ENCODE measurements around the gene LTF.

Gene LTF

DNA sequence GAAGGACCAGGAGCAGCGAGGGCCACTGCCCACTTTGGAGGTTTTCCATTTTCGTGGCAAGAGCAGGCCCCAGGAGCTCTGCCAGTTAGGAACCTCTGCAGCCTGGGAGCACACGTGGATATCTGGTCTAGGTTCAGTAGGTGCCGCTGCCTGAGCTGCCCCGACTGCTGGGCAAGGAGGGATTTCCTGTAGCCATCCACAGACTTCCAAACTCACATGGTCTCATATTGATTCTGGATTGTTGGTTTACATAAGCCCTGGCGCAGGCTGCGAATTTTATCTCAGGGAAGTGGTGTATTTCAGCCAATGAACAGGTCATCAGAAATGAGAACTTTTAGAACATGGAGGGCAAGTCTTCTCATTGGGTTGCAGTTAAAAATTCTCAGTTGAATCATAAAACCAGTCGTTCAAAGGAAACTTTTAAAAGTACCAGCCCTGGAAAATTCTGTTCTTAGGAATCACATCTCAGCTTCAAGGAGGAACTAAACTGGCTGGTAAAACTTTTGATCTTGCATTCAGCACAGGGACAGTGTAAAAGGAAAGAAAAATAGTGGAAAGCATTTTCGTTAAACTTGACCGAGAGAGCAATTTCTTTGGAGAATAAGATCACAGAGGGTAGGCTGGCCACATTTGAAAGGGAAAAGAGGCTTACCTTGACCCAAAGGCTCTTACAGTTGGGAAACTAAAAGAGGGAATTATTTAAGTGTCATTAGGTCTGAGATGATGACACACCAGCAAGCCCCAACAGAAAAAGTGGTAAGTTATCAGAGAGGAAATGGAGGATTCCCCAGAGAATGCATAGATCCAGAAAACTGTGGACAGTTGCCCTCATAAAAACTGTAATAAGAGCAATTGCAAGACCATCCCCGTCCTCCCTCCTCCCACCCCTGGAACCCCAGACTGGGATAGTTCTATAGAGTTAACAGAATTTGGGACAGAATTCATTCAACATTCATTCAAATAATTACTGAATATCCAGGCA is 26.7 kb upstream of the LTF start:
- no peak for DNase-seq (ENCODE audit: low read depth in 2 of 2)

DNA sequence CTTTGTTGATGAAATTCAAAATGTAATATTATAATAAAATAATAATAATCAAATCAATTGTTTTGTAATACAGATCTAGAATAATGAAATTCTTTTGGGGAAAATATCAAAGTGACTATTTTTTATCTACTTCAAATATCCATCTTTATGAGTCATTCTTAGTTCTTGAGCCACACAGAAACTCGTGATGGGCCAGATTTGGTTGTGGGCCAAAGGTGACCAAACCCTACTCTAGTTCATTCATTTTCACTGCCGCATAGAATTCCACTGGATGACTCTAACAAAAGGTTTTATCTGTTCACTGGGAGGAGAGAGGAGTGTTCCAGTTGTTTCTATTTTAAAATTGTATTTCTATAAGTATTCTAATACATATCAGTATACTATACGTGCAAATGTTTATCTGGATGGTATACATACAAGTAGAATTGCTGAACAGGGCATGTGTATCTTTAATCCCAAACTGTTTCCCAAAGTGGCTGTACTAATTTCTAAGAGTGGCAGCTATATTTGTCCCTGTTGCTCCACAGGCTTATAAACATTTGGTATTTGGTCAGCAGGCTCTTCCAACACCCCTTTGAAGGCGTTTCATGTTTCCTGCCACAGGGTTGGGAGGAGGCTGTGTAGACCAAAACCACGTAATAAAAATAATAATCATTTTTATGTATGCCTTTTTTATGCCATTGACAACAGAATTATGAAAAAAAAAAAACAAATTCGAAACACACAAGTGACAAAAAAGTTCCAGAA is 25.8 kb upstream of the LTF start:
- DNase-seq (ENCODE audit: low read depth in 2 of 2), result no peak

DNA sequence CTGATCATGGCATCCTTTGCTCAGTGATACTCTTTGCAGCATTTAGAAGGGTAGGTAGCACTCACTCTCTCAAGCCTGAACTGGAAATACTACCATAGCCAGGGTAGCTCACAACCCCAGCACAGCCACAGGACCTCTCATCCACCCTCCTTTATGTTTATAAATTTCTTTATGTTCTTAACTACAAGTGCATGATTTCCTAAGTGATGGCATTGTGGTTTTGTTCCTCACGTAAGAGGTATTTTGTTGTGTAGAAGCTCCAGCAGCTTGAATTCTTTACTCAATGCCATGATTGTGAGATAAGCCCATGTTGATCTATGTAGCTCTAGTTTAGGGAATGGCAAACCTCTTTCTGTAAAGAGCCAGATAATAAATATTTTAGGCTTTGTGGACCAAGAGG is 25.2 kb upstream of the LTF start:
- no peak for DNase-seq (ENCODE audit: low read depth in 2 of 2)

GRCh38 chr3:46489381-46489780 is 24.7 kb upstream of the LTF start:
- no peak for DNase-seq (ENCODE audit: low read depth in 2 of 2)

DNA sequence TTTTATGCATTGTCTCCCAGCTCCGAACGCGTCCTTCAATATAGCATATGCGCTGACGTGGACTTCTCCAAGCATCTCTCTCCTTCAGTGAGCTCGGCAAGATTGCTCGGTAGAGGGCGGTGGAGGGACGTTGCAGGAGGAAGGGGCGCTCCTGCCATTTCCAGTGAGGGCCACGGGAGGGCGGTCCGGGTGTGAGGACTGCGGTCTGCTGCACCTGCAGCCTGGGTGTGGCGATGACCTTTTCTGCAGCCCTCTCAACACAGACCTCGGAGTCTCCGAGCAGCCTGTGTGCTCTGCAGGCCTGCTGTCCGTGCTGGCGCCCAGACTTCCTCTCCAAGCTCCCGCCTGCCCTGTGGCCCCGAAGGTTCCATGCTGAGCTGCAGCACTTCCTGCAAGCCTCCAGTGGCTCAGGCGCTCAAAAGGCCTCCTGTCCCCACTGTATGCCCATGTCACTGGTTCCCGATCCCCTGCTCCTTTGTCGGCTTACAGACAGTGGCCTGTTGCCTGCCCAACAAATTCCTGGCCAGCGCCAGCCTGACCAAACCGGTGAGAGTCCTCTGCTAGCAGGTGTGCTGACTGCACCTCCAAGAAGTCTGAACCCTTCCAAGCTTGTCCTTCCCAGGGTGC is 24.1 kb upstream of the LTF start:
- DNase-seq (ENCODE audit: low read depth in 2 of 2), result peak; percentile 67 to 80

DNA sequence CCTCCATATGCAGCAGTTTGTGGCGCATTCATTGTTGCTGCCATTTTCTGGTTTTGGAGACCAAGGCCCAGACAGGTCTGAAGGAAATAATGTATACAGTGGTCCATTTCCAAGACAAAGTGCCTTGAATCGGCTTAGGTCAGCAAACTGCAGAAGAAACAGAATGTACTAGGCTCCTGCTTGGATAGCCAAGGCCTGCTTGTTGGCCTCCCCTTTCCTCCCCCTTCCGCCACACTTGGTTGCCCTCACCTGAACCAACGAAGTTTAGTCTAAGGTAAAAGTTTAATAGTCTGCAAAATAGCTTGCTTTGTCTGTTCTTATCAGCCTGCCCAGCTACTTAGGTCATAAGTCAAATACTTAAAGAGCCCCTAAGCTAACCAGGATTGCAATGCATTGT is 21.1 kb upstream of the LTF start:
- DNase-seq (ENCODE audit: low read depth in 2 of 2), result no peak

GRCh38 chr3:46484911-46485778 is 20.4 kb upstream of the LTF start:
- no peak for DNase-seq (ENCODE audit: low read depth in 2 of 2)

- DNase-seq (ENCODE audit: low read depth in 2 of 2), result no peak
Observed at GRCh38 chr3:46484388-46484787, 19.7 kb upstream of the LTF start.

- no peak for DNase-seq (ENCODE audit: low read depth in 2 of 2)
Observed at GRCh38 chr3:46483825-46484224, 19.1 kb upstream of the LTF start.

- no peak for DNase-seq (ENCODE audit: low read depth in 2 of 2)
Observed at GRCh38 chr3:46482632-46483350, 18.1 kb upstream of the LTF start.

- DNase-seq (ENCODE audit: low read depth in 2 of 2), result no peak
Observed at GRCh38 chr3:46481636-46482035, 16.9 kb upstream of the LTF start.

DNA sequence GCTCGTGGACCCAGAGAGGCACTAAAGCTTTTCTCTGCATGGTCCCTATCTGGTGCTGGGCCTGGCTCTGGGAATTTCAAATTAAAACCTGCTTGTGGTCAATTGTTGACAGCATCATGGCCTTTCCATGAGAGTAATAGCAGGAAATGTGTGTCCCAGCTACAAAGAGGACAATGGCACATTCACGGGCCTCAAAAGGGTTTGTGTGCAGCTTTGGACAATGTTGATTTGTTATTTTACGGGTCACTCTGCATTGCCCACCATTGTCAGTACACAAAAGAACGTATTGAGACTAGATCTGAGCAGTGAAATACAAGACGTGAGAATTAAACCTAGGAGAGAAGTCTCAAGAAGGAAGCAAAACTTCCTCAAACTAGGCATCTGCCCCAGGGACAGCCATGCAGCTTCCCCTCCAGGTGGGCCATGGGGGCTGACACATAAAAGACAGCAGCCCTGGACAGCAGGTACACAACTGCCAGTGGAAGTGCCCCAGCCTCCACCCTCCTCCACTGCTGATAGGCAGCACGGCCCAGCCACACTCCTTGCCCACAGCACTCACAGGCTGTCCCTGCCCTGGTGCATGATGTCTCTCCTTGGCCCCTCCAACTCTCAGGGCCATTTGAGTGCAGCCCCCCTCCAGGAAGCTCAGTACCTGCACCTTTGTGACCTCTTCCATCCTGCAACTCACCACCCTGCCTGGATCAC is 15.9 kb upstream of the LTF start:
- DNase-seq (ENCODE audit: low read depth in 2 of 2), result no peak

DNA sequence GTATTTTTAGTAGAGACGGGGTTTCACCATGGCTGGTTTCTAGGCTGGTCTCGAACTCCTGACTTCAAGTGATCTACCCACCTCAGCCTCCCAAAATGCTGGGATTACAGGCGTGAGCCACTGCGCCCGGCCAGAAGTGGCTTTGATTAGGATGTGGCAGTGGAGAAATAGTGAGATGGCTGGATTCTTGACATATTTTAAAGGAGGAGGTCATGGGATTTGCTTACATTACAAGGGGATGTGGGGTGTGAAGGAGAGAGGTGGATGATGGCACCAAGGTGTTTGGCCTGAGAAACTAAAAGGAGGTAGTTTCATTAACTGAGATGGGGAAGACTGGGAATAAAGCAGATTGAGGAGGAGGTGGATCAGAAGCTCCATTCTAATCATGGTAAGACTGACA is 15.0 kb upstream of the LTF start:
- no peak for DNase-seq (ENCODE audit: low read depth in 2 of 2)

- no peak for DNase-seq (ENCODE audit: low read depth in 2 of 2)
Observed at GRCh38 chr3:46479021-46479420, 14.3 kb upstream of the LTF start.

GRCh38 chr3:46478341-46478740 is 13.6 kb upstream of the LTF start:
- no peak for DNase-seq (ENCODE audit: low read depth in 2 of 2)

GRCh38 chr3:46477756-46478155 is 13.1 kb upstream of the LTF start:
- DNase-seq (ENCODE audit: low read depth in 2 of 2), result no peak

DNA sequence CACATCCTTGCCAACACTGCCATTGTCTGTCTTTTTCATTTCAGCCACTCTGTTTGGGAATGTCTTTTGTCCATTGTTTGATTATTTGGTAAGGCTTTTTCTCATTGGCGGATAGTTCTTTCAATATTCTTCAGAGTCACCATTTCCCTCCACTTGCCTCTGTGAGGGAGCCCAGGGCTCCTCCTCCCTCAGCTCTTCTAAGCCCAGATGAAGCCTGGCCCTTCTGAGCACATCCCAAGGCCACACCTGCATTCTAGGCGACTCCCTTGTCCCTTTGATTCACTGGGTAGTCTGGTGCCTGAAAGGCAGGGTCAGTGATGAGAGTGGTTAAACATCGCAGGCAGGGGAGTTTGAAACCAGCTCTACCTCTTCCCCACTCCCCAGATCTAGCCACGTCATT is 12.4 kb upstream of the LTF start:
- no peak for DNase-seq (ENCODE audit: low read depth in 2 of 2)

DNA sequence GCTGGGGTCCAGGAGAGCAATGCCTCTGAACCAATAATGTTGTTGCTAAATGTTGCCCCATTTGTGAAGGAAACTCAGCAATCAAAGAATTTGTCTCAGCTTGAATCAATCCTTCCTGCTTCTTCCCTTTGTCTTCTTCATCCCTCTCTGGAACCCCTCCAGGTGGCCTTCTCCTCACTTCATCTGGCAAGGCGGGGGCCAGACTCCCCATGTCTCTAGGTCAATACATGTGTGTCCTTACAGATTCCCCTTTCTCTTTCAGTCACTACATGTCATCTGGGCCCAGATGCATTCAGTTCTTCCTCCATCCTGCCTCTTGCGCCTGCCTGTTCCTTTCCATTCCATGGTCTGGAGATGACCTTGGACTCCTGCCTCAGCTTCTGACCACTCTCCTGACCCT is 8.0 kb upstream of the LTF start:
- no peak for DNase-seq (ENCODE audit: low read depth in 2 of 2)

- no peak for DNase-seq (ENCODE audit: low read depth in 2 of 2)
Observed at GRCh38 chr3:46471371-46471914, 6.7 kb upstream of the LTF start.

DNA sequence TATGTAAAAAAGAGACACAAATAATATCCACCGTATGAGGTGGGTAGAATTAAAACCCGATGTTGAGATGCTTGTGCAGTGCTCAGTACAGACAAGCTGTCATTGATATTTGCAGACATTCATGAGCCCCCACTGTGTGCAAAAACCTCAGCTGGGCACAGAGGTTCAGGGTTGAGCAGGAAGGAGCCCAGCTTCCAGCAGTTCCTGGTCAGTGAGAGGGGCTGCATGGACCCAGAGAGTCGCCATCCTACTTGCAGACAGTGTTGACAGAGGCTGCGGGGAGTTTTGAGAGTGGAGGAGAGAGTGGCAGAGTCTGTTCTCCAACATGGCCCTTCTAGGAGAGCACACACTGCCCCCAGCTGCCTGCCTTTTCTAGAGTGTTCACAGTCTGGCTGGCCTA is 6.1 kb upstream of the LTF start:
- no peak for DNase-seq (ENCODE audit: low read depth in 2 of 2)
